PC-3 (cell line): ENCODE measurements around the gene MSL3B.

Experiments used
- ATAC-seq: fragments of 200-7000 bp; cut with Tn5 transposase; 2 replicates; pipeline ENCODE4 v1.9.1; 2020; ENCODE audit warnings: mild to moderate bottlenecking, moderate library complexity
- BruUV-seq: library from RNA; stranded (reverse); fragments of 400-500 nt; replicated peaks from 2 replicates; lab custom pipeline; 2021; lab: Mats Ljungman, UMichigan
- CTCF ChIA-PET: fragments of 300-600 bp; sonication (Branson Sonifier 250); formaldehyde crosslinking; loops from one replicate; lab custom pipeline; 2022; ENCODE audit warnings: antibody characterized with exemption; lab: Charles Lee
- POLR2A ChIA-PET: fragments of 300-600 bp; sonication (Branson Sonifier 250); formaldehyde crosslinking; loops from one replicate; lab custom pipeline; 2022; ENCODE audit warnings: antibody characterized with exemption; ENCODE audit not compliant: unreplicated experiment; lab: Charles Lee
- DNase-seq: peaks from one replicate; pipeline ENCODE4 v3.0.0-alpha.2; 2015
- H2AFZ ChIP-seq: fragments of 300-600 bp; sonication (generic); 2 replicates; pipeline ENCODE4 v1.6.0; 2016; ENCODE audit warnings: antibody characterized with exemption, low read length
- H3F3A ChIP-seq: fragments of 300-600 bp; sonication (generic); one replicate; pipeline ENCODE4 v1.6.0; 2017; ENCODE audit warnings: antibody characterized with exemption, low read length, control low read depth, mild to moderate bottlenecking; ENCODE audit not compliant: unreplicated experiment
- H3K27ac ChIP-seq: fragments of 300-600 bp; sonication (generic); 2 replicates; pipeline ENCODE4 v1.5.1; 2016; ENCODE audit warnings: mild to moderate bottlenecking, low read length
- H3K27me3 ChIP-seq: fragments of 300-600 bp; sonication (generic); 2 replicates; pipeline ENCODE4 v1.6.1; 2016; ENCODE audit warnings: low read length, mixed read lengths
- H3K36me3 ChIP-seq: fragments of 300-600 bp; sonication (generic); 2 replicates; pipeline ENCODE4 v1.6.1; 2016; ENCODE audit warnings: low read depth, mixed run types, low read length, mixed read lengths
- H3K4me1 ChIP-seq: fragments of 300-600 bp; sonication (generic); 2 replicates; pipeline ENCODE4 v1.5.1; 2016; ENCODE audit warnings: low read length; ENCODE audit not compliant: insufficient read depth
- H3K4me2 ChIP-seq: fragments of 300-600 bp; sonication (generic); 2 replicates; pipeline ENCODE4 v1.6.0; 2016; ENCODE audit warnings: low read length
- H3K4me3 ChIP-seq: fragments of 300-600 bp; sonication (generic); 2 replicates; pipeline ENCODE4 v1.5.1; 2016; ENCODE audit warnings: mild to moderate bottlenecking, low read length, mixed read lengths
- H3K79me2 ChIP-seq: fragments of 300-600 bp; sonication (generic); 2 replicates; pipeline ENCODE4 v1.6.1; 2017; ENCODE audit warnings: low read length, mixed read lengths
- H3K9ac ChIP-seq: fragments of 300-600 bp; sonication (generic); 2 replicates; pipeline ENCODE4 v1.6.0; 2016; ENCODE audit warnings: mild to moderate bottlenecking, low read length
- H3K9me2 ChIP-seq: fragments of 300-600 bp; sonication (generic); replicated peaks from 2 replicates; pipeline ENCODE4 v1.6.1; 2016; ENCODE audit warnings: mixed run types, low read length, mixed read lengths
- H3K9me3 ChIP-seq: fragments of 300-600 bp; sonication (generic); 2 replicates; pipeline ENCODE4 v1.6.1; 2016; ENCODE audit warnings: low read length, mixed read lengths
- H4K20me1 ChIP-seq: fragments of 300-600 bp; sonication (generic); 2 replicates; pipeline ENCODE4 v1.6.1; 2016; ENCODE audit warnings: low read length, mixed read lengths
- CTCF ChIP-seq: fragments of 300-600 bp; sonication (generic); conservative IDR thresholded peaks from 2 replicates; pipeline ENCODE4 v1.5.1; 2017; ENCODE audit warnings: antibody characterized with exemption, low read depth, mild to moderate bottlenecking, low read length
- EZH2 ChIP-seq: fragments of 300-600 bp; sonication (generic); IDR thresholded peaks from one replicate; pipeline ENCODE4 v1.6.1; 2017; ENCODE audit warnings: antibody characterized with exemption, mild to moderate bottlenecking, low read length; ENCODE audit not compliant: unreplicated experiment
- EZH2phosphoT487 ChIP-seq: fragments of 300-600 bp; sonication (generic); IDR thresholded peaks from 2 replicates; pipeline ENCODE4 v1.6.1; 2018; ENCODE audit warnings: mild to moderate bottlenecking, antibody characterized with exemption, low read length, borderline replicate concordance
- intact Hi-C: fragments of 100-400 bp; cut with micrococcal nuclease; formaldehyde crosslinking; loops from 2 replicates; pipeline ENCODE4 v1.9.0; 2023

Gene MSL3B

GRCh38 chr2:233829193-233830110, 38.7 kb downstream of the MSL3B start:
- ATAC-seq, result no peak
- peaks cover 3% of the 10 kb centered on the region; the same call in 1 of the 2 replicates for H3K36me3 ChIP-seq
- POLR2A ChIA-PET, result no interaction called here
- H3K27ac ChIP-seq, result no peak overlapping the region
- CTCF ChIA-PET, result no interaction called here
- H3F3A ChIP-seq, result no peaks in the 10 kb centered on the region
- intact Hi-C loops, result loop anchor here (5.0 kb wide), 1 partner anchor 117 kb away; the partner anchor contains the start of gene UGT1A5
- no peaks in the 10 kb centered on the region for H3K27me3 ChIP-seq
- no peaks in the 10 kb centered on the region for H3K79me2 ChIP-seq
- H4K20me1 ChIP-seq, result no peaks in the 10 kb centered on the region
- H3K9ac ChIP-seq, result no peak overlapping the region
- no peak overlapping the region for H3K4me3 ChIP-seq
- BruUV-seq, result no TSS peak
- no peak overlapping the region for H2AFZ ChIP-seq
- no peak overlapping the region for H3K4me2 ChIP-seq
- DNase-seq, result no peak
- no peaks in the 10 kb centered on the region for H3K9me3 ChIP-seq
- no peaks in the 10 kb centered on the region for H3K4me1 ChIP-seq
- no peaks in the 10 kb centered on the region for H3K9me2 ChIP-seq
- TF ChIP-seq CTCF, result no peak
- no peak for TF ChIP-seq EZH2
- TF ChIP-seq EZH2phosphoT487, result no peak

- no peak overlapping the region for H2AFZ ChIP-seq
- no peak overlapping the region for H3K27ac ChIP-seq
- no TSS peak for BruUV-seq
- intact Hi-C loops, result no loop called here
- H3K4me3 ChIP-seq, result no peak overlapping the region
- ATAC-seq (no peak), DNase-seq (no peak)
- no peaks in the 10 kb centered on the region for H3F3A ChIP-seq
- H3K4me1 ChIP-seq, result no peaks in the 10 kb centered on the region
- no peak overlapping the region for H3K4me2 ChIP-seq
- no peak for TF ChIP-seq CTCF
- no peak for TF ChIP-seq EZH2
- TF ChIP-seq EZH2phosphoT487, result no peak
- no peaks in the 10 kb centered on the region for H3K9me3 ChIP-seq
- ChIA-PET POLR2A (no interaction called here), CTCF (no interaction called here)
- H3K9ac ChIP-seq, result no peak overlapping the region
- no peaks in the 10 kb centered on the region for H4K20me1 ChIP-seq
- H3K79me2 ChIP-seq, result no peaks in the 10 kb centered on the region
- no peaks in the 10 kb centered on the region for H3K36me3 ChIP-seq
- no peaks in the 10 kb centered on the region for H3K27me3 ChIP-seq
- no peaks in the 10 kb centered on the region for H3K9me2 ChIP-seq
Measured at GRCh38 chr2:233828546-233829192, 39.5 kb downstream of the MSL3B start.
